Anterior cingulate cortex (tissue), 58 donors: Measurements from ENCODE around the gene SDSL.

Source experiments
- DNase-seq, 58 donors: peaks; one replicate each; lab custom pipeline; 2025; lab: John Stamatoyannopoulos, UW

Gene SDSL

GRCh38 chr12:113422030-113422885 is at the start of gene SDSL:
Gene SDSL (plus strand): TSS chr12:113422380. CDS start chr12:113427983, 5,603 bp downstream.
- DNase-seq = peak in 51 of 58 donors; percentile 10 to 74 (median 39)

DNA sequence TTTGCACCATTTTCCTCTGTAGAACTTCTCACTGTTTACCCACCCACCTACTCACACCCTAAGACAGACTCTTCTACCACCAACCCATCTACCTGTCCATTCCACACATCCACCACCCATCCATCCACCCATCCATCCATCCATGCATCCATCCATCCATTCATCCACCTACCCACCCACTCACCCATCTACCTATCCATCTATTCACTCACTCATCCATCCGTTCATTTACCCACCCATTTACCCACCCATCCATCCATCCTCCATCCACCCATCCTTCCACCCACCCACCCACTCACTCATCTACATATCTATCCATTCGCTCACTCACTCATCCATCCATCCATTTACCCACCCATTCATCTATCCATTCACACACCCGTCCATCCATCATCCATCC is 48.7 kb upstream of the SDSL start:
- no peak for DNase-seq

DNA sequence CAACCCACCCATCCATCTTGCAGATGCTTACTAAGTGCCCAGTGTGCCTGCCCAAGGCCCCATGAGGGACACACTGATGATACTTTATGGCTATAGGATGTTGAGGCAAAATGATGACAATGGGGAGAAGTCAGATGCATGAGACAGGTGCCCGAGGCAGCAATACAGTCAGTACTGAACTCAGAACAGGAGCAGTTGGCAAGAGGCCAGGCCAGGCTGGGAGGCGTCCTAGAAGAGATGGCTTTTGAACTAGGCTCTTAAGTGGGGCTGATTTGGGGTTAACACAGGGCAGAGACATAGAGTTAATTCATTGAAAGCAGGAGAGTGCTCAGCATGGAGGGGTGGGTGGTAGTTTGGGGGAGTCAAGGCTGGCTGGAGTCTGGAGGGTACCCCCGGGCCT is 48.2 kb upstream of the SDSL start:
- peak in 1 of 58 donors; percentile 12 for DNase-seq

DNA sequence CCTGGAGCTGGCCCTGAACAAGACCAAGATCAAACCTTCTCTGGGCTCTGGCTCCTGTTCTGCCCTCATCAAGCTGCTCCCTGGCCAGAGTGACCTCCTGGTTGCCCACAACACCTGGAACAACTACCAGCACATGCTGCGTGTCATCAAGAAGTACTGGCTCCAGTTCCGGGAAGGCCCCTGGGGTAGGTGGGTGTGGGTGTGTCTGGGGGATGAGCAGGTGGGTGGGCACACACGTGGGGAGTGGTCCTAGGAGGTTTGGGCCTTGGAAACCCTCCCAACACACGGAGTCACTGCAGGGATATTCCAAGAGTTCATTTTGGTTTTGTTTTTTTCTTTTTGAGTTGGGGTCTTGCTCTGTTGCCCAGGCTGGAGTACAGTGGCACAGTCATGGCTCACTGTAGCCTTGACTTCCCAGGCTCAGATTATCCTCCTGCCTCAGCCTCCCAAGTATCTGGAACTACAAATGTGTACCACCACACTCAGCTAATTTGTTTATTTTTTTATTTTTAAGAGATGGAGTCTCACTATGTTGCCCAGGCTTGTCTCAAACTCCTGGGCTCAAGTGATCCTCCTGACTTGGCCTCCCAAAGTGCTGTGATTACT is 47.3 kb upstream of the SDSL start:
- no peak for DNase-seq

- no peak for DNase-seq
These were observed 43.9 kb upstream of the SDSL start for GRCh38 chr12:113378291-113378690.

DNA sequence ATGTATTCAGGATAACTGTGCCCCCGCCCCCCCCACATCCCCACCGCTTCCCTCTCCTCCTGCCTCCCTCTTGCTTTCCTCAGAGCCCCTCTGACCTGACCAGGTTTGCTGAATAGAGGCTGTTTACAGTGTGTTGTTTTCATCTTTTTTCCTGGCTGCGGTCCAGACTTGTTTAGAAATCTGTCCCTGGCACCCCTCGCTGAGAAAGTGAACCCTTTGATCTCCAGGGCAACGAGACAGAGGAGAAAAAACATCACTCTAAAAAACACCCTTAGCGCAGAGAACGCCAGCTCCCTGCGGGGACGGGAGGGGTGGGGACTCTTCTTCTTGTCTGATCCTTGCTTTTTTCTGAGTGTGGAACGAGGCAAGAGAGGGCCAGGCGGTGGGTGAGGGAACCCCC is 41.0 kb upstream of the SDSL start:
- DNase-seq = peak in 16 of 58 donors; percentile 7 to 61 (median 18)

- DNase-seq = no peak
These were observed 40.0 kb upstream of the SDSL start for GRCh38 chr12:113382206-113382605.

DNA sequence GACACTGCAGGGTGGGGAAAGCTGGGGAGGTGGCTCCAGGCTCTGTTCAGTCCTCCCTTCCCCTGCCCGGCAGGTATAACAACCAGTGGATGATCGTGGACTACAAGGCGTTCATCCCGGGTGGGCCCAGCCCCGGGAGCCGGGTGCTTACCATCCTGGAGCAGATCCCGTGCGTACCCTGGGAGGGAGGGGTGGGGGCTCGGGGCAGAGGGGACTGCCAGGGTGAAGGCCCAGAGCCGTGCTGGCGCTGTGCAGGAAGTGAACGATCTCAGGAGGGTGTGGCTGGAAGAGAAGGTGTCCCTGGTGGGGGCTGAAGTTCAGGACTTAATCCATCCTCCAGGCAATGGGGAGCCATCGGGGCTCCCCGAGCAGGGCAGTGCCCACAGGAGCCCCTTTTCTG is 37.4 kb upstream of the SDSL start:
- DNase-seq = no peak

DNA sequence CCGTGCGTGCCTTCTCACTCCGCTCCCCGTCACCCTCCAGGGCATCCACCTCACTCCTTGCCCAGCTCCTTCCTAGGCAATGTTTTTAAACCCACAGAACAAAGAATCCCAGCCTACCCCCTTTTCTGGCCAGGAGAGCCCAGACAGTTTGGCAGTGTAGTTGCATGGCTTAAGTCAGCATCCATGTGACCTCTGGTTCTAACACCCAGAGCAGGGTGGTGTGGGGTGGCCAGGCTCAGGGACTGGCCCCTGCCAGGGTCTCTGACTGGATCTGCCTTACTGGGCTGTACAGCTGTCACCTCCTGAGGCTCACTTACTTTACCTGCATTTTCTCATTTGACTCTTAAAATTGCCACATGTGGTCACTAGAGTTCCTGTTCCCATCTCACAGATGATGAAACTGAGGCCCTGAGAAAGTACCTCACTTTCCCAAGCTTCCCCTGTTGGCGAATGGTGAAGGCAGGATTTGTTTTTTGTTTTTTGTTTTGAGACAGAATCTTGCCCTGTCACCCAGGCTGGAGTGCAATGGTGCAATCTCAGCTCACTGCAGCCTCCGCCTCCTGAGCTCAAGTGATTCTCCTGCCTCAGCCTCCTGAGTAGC is 36.8 kb upstream of the SDSL start:
- DNase-seq = peak in 6 of 58 donors; percentile 5 to 43 (median 14)

- DNase-seq = no peak
These were observed 35.2 kb upstream of the SDSL start for GRCh38 chr12:113386866-113387566.

DNA sequence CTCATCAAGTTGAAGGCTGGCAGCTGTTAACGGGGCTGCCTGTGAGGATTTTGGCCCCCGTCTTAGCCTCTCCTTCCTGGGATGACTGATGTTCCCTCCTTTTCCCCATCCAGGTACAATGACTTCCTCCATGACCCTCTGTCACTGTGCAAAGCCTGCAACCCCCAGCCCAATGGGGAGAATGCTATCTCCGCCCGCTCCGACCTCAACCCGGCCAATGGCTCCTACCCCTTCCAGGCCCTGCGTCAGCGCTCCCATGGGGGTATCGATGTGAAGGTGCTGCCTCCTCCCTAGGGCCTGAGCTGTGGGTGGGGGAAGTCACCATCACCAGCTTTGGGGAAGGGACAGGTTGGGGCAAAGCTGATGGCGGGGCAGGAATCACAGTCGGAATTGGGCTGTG is 34.5 kb upstream of the SDSL start:
- no peak for DNase-seq

GRCh38 chr12:113388351-113388750 is 33.8 kb upstream of the SDSL start:
- no peak for DNase-seq

GRCh38 chr12:113390064-113391043 is 31.8 kb upstream of the SDSL start:
- DNase-seq = no peak

GRCh38 chr12:113391145-113391544 is 31.0 kb upstream of the SDSL start:
- no peak for DNase-seq

GRCh38 chr12:113391650-113392337 is 30.4 kb upstream of the SDSL start:
- no peak for DNase-seq

DNA sequence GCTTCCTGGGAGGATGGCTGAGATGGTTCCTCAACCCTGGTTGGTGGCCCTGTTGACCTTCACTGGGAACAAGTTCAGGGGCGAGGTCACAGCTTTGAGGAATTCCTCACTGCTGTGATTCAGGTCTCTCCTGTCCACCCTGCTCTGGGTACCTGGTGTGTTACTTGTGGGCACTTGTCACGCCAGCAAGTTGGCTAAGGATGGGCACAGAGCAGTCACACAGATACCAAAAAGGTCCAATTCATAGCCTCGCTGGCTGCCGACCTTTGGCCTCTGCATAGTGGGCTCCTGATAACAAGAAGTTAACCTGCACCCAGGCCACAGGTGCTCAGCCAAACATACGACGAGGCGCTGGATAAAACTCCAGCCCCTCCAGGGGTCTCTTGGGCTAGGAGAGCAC is 29.7 kb upstream of the SDSL start:
- DNase-seq = no peak

GRCh38 chr12:113392988-113393579 is 29.1 kb upstream of the SDSL start:
- DNase-seq = peak in 4 of 58 donors; percentile 11 to 51 (median 20)

GRCh38 chr12:113393749-113394148 is 28.4 kb upstream of the SDSL start:
- no peak for DNase-seq

DNA sequence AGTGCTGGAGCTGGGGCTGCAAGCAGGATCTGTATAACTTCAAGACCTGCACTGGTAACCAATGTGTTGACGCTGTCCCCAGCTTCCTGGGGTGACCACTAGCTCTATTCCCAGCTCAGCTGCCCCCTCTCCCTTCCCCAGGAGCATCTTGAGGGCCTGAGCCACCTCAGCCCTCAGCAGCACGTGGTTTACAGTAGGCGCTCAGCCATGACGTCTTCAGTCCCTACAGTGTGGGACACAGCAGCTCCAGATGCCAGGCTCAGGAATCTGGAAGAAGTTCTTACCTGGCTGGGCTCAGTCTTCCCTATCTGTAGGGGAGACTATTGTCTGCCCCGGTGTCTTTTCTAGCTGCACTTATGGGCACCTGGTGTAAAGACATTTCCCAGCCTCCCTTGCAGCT is 27.1 kb upstream of the SDSL start:
- DNase-seq = no peak
